K562 (cell line): Measurements from ENCODE around the gene EGFL7. TPM values are rescaled to one million over a fixed set of nuclear protein-coding genes. Genes with fewer than 3 reads are reported as not detected.
A peak's percentile ranks its signal among the peaks of the same experiment; 100 is the strongest.

Source experiments
- KDM2B ChIP-seq: fragments of 250-450 bp; sonication (Bioruptor Pico); IDR thresholded peaks from 2 replicates; pipeline ENCODE4 v1.8.0; 2021; ENCODE audit warnings: mild to moderate bottlenecking, moderate library complexity
- POLR2AphosphoS2 ChIP-seq: IDR thresholded peaks from 2 replicates; pipeline ENCODE4 v1.6.1; 2012; ENCODE audit warnings: low read length, improper control_type of control experiment
- PTBP1 ChIP-seq: fragments of 200-400 bp; formaldehyde crosslinking; IDR thresholded peaks from 2 replicates; pipeline ENCODE4 v1.6.1; 2017; ENCODE audit warnings: low read depth, low read length
- RBM22 ChIP-seq: fragments of 200-400 bp; formaldehyde crosslinking; IDR thresholded peaks from 2 replicates; pipeline ENCODE4 v1.6.1; 2018; ENCODE audit warnings: low read length, low read depth; ENCODE audit not compliant: poor library complexity, severe bottlenecking
- polyA plus RNA-seq, 8 experiments: library from polyadenylated mRNA; depleted of rRNA in 4 of 8; stranded (reverse) in 5 of 8; unstranded in 3 of 8; fragments of >200 nt; fragmentation: Nextera tagmentation in 2 of 8; fragmentation: Illumina TruSeq in 1 of 8; extraction: Ambion mirVana in 2 of 8; extraction: Trizol in 1 of 8; gene quantifications; 2 replicates each; pipeline versions ENCODE4 v1.2.1 to v1.2.3, GENCODE V29; 2011 to 2014; ENCODE audit warnings: inconsistent platforms in 1 of 8, missing spikeins in 1 of 8
- total RNA-seq, 7 experiments: library from RNA; depleted of rRNA in 6 of 7; stranded (reverse); fragments of >200 nt in 6 of 7; fragmentation: Illumina TruSeq in 2 of 7; extraction: Trizol in 2 of 7; gene quantifications; 2 replicates each; pipeline versions ENCODE4 v1.2.1 to v1.2.3, GENCODE V29; 2011 to 2021; ENCODE audit warnings: low replicate concordance in 1 of 7
- TF ChIP-seq, protein P1 (sequence below): fragments of 450-650 bp; IDR thresholded peaks from 2 replicates; pipeline ENCODE4 v1.7.0; 2016; ENCODE audit warnings: borderline replicate concordance
- TF ChIP-seq, protein P2 (sequence below): sonication (generic); formaldehyde crosslinking; IDR thresholded peaks from 2 replicates; pipeline ENCODE4 v1.8.0; 2022; ENCODE audit warnings: mild to moderate bottlenecking, missing genetic modification reagents

EGFL7 gene
- total and polyA plus RNA-seq, 9 of the 15 experiments (the other 6 are each of a cell fraction or from before 2014, with no cell fraction given) = 1.5 to 286 (median 55.5) TPM

DNA sequence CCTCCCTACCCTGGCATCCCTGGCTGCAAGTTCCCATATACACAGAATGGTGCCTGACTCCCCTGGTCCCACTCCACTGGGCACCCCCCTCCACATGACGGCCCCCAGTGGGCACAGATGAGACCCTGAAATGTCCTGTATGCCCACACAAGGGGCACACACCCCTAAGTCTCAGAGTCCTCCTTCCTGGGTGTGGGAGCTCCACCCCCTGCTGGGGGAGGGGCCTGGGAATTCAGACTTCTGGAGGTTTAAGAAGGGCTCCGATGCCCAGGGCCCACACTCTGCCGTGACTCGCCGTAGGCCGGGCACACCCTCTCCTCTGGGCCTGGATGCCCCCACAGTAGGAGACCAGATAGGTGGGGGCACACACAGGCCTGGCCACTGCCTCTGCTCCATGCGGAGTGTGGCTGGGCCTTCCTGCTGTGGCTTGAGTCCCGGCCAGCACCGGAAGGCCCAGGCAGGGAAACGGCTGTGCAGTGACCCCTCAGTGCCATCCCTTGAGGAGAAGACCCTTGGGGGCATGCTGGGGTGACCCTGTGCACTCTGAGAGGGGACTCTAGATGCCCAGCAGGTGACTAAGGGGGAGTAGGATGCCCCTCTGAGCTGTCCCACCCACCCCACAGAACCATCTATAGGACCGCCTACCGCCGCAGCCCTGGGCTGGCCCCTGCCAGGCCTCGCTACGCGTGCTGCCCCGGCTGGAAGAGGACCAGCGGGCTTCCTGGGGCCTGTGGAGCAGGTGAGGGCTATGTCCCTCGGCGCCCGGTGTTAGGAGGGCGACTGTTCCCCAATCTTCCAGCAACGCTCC is 6.5 kb downstream of the EGFL7 start (continued):
- TF ChIP-seq, protein P1, sequence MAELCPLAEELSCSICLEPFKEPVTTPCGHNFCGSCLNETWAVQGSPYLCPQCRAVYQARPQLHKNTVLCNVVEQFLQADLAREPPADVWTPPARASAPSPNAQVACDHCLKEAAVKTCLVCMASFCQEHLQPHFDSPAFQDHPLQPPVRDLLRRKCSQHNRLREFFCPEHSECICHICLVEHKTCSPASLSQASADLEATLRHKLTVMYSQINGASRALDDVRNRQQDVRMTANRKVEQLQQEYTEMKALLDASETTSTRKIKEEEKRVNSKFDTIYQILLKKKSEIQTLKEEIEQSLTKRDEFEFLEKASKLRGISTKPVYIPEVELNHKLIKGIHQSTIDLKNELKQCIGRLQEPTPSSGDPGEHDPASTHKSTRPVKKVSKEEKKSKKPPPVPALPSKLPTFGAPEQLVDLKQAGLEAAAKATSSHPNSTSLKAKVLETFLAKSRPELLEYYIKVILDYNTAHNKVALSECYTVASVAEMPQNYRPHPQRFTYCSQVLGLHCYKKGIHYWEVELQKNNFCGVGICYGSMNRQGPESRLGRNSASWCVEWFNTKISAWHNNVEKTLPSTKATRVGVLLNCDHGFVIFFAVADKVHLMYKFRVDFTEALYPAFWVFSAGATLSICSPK = no peak
- TF ChIP-seq KDM2B (CRISPR knock-in tag) (no peak), RBM22 (peak; percentile 35), POLR2AphosphoS2 (0 out of 2 replicates have a peak, but pooled peaks have one; percentile 30), PTBP1 (peak; percentile 89; the same call in 1 of the 2 replicates)
- TF ChIP-seq, protein P2, sequence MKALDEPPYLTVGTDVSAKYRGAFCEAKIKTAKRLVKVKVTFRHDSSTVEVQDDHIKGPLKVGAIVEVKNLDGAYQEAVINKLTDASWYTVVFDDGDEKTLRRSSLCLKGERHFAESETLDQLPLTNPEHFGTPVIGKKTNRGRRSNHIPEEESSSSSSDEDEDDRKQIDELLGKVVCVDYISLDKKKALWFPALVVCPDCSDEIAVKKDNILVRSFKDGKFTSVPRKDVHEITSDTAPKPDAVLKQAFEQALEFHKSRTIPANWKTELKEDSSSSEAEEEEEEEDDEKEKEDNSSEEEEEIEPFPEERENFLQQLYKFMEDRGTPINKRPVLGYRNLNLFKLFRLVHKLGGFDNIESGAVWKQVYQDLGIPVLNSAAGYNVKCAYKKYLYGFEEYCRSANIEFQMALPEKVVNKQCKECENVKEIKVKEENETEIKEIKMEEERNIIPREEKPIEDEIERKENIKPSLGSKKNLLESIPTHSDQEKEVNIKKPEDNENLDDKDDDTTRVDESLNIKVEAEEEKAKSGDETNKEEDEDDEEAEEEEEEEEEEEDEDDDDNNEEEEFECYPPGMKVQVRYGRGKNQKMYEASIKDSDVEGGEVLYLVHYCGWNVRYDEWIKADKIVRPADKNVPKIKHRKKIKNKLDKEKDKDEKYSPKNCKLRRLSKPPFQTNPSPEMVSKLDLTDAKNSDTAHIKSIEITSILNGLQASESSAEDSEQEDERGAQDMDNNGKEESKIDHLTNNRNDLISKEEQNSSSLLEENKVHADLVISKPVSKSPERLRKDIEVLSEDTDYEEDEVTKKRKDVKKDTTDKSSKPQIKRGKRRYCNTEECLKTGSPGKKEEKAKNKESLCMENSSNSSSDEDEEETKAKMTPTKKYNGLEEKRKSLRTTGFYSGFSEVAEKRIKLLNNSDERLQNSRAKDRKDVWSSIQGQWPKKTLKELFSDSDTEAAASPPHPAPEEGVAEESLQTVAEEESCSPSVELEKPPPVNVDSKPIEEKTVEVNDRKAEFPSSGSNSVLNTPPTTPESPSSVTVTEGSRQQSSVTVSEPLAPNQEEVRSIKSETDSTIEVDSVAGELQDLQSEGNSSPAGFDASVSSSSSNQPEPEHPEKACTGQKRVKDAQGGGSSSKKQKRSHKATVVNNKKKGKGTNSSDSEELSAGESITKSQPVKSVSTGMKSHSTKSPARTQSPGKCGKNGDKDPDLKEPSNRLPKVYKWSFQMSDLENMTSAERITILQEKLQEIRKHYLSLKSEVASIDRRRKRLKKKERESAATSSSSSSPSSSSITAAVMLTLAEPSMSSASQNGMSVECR (CRISPR knock-in tag) = no peak
